ENCODE data around the gene ZNF74.
"Not testable (repeated sequence)": the region's sequence is repeated elsewhere in the genome, so short reads cannot be mapped to it uniquely, and the experiment has no call there.

ZNF74 gene

DNA sequence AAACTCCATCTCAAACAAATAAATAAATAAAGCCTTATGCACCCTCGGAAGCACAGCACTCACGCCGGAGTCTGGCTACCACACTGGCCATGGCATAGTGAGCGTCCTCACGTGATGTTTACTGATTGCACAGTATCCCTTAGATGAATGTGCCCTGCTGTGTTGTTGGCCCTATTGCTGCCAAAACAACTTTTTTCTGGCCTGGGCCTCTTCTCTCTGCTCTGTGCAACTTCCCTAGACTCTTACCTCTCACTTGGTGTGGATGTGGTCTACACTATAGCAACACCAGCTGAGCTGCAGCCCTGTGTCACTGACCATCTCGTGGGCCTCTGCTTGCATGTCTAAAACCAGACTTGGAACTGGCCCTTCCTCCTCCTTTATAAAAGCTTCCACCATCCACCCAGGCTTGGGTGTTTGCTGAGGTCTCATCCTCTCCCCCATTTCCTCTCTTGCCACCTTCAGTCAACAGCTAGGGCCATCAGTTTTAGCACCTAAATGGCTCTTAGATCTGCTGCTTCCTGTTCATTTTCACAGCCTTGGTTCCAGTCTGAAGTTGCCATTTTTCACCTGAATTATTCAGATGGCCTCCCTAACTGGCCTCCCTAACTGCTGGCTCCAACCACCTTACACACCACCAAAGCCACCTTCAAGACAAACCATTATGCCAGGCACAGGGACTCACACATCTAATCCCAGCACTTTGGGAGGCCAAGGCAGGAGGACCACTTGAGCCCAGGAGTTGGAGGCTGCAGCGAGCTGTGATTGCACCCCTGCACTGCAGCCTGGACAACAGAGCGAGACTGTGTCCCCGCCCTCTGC is 9.2 kb downstream of the ZNF74 start:
- Mint-ChIP-seq H3K4me1 (ENCODE audit: low read depth) (peaks cover 3% of the 10 kb centered on the region), H3K27ac (no peak overlapping the region), H3K9me3 (no peaks in the 10 kb centered on the region), H3K36me3 (ENCODE audit: low read depth) (peaks cover 33% of the 10 kb centered on the region), H3K27me3 (no peaks in the 10 kb centered on the region), H3K4me3 (no peak overlapping the region)

DNA sequence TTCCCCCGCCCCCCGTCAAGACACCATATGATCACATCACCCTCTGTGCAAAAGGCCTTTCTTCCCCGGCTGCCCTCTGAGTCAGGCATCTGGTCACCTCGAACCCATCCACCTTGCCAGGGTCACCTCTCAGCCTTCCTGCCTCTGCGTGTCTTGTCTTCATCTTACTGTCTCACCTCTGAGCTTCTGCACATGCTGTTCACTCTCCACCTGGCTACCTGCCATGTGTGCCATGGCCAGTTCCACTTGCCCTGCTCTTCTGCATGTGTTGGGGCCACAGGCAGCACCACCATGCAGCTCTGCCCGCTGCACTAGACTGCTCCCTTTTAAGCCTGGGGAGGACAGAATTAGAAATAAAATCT is 9.8 kb downstream of the ZNF74 start:
- H3K9me3 Mint-ChIP-seq = no peaks in the 10 kb centered on the region

DNA sequence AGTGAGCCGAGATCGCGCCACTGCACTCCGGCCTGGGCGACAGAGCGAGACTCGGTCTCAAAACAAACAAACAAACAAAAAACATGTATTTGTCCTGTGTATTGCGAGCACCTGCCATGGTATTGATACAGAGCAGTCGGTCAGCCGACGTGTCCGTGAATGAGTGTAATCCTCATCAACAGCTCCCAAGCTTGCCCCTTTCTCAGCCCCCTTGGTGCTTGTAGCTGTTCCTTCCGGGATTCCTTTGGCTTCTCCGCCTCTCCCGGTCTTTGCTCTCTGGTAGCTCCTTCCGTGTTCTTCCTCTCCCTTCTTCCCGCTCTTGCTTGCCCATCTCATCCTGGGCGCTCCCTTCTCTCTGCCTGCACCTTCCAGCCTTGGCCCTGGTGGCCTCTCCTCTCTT is 10.9 kb downstream of the ZNF74 start:
- Mint-ChIP-seq H3K27me3 (no peaks in the 10 kb centered on the region), H3K36me3 (ENCODE audit: low read depth) (peaks cover 30% of the 10 kb centered on the region)

More for the DNA sequence above, 9.8 kb downstream of the ZNF74 start:
- H3K36me3 Mint-ChIP-seq (ENCODE audit: low read depth) = peaks cover 33% of the 10 kb centered on the region
- H3K4me1 Mint-ChIP-seq (ENCODE audit: low read depth) = peaks cover 3% of the 10 kb centered on the region
- H3K27ac Mint-ChIP-seq = no peak overlapping the region
- no peak overlapping the region for H3K4me3 Mint-ChIP-seq
- H3K27me3 Mint-ChIP-seq = no peaks in the 10 kb centered on the region

DNA sequence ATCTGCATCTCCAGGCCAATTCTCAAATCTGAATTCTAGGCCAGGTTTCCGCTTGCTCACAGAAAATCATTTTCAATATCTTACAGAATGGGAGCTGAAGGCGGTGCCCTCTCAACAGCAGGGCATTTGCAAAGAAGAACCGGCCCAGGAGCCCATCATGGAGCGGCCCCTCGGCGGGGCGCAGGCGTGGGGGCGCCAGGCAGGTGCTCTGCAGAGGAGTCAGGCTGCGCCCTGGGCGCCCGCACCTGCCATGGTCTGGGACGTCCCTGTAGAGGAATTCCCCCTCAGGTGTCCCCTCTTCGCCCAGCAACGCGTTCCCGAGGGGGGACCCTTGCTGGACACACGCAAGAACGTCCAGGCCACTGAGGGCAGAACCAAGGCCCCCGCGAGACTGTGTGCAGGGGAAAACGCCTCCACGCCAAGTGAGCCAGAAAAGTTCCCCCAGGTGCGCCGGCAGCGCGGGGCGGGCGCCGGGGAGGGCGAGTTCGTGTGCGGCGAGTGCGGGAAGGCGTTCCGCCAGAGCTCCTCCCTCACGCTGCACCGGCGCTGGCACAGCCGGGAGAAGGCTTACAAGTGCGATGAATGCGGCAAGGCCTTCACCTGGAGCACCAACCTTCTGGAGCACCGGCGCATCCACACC is 11.5 kb downstream of the ZNF74 start:
- Mint-ChIP-seq H3K27ac (no peak overlapping the region), H3K27me3 (no peaks in the 10 kb centered on the region), H3K4me3 (no peak overlapping the region), H3K36me3 (ENCODE audit: low read depth) (peaks cover 30% of the 10 kb centered on the region), H3K9me3 (no peaks in the 10 kb centered on the region), H3K4me1 (ENCODE audit: low read depth) (peaks cover 3% of the 10 kb centered on the region)

More for the DNA sequence above, 10.9 kb downstream of the ZNF74 start:
- no peak overlapping the region for H3K4me3 Mint-ChIP-seq
- peaks cover 3% of the 10 kb centered on the region for H3K4me1 Mint-ChIP-seq (ENCODE audit: low read depth)
- H3K9me3 Mint-ChIP-seq = no peaks in the 10 kb centered on the region
- no peak overlapping the region for H3K27ac Mint-ChIP-seq

GRCh38 chr22:20405931-20406685 is 12.2 kb downstream of the ZNF74 start:
- Mint-ChIP-seq H3K36me3 (ENCODE audit: low read depth) (peaks cover 30% of the 10 kb centered on the region), H3K27me3 (no peaks in the 10 kb centered on the region), H3K9me3 (no peaks in the 10 kb centered on the region), H3K4me1 (ENCODE audit: low read depth) (peaks cover 3% of the 10 kb centered on the region), H3K27ac (no peak overlapping the region), H3K4me3 (no peak overlapping the region)

DNA sequence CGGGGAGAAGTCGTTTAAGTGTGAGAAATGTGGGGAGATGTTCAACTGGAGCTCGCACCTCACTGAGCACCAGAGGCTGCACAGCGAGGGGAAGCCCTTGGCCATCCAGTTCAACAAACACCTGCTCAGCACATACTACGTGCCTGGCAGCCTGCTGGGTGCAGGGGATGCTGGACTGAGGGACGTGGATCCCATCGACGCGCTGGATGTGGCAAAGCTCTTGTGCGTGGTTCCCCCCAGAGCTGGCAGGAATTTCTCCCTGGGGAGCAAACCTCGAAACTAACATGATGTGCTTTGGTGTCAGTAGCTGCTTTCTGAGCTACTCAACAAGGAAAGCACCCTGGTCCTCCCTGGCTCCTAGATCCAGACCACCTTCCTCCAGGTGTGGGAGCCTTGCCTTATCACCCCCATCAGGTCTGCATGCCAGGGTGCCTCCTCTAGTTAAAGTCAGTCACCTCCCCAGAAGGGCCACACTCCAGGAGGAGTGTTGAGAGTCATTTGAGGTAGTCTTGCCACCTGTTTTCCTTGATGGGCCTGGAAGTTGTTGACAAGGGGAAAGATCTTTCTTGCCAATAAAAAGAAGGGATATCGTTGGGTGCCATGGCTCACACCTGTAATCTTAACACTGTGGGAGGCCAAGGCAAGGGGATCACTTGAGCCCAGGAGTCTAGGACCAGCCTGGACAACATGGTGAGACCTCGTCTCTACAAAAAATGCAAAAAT is 12.9 kb downstream of the ZNF74 start:
- Mint-ChIP-seq H3K4me1 (ENCODE audit: low read depth) (peaks cover 3% of the 10 kb centered on the region), H3K27me3 (no peaks in the 10 kb centered on the region), H3K4me3 (no peak overlapping the region), H3K9me3 (no peaks in the 10 kb centered on the region), H3K27ac (no peak overlapping the region), H3K36me3 (ENCODE audit: low read depth) (peaks cover 30% of the 10 kb centered on the region)

DNA sequence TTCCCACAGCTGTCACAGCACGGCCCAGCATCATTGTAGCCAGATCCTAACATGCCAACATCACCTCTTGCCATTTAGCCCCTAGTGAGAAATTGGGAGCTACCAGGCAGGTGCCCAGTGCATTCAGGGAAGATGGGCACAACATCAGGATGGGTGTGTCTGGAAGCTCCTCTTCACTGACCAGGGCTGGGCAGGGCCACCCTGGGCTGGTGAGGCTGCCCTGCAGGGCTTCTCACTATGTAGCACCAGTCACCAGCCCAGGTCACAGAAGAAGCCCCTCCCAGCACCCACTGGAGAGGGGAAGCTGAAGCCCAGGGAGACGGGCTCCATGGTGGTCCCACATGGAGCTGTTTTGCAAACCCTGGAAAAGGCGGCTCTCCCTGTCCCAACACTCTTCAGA is 13.9 kb downstream of the ZNF74 start:
- H3K4me3 Mint-ChIP-seq = no peak overlapping the region
- H3K27me3 Mint-ChIP-seq = no peaks in the 10 kb centered on the region
- H3K4me1 Mint-ChIP-seq (ENCODE audit: low read depth) = peaks cover 3% of the 10 kb centered on the region
- no peaks in the 10 kb centered on the region for H3K9me3 Mint-ChIP-seq
- H3K36me3 Mint-ChIP-seq (ENCODE audit: low read depth) = peaks cover 30% of the 10 kb centered on the region
- H3K27ac Mint-ChIP-seq = no peak overlapping the region

DNA sequence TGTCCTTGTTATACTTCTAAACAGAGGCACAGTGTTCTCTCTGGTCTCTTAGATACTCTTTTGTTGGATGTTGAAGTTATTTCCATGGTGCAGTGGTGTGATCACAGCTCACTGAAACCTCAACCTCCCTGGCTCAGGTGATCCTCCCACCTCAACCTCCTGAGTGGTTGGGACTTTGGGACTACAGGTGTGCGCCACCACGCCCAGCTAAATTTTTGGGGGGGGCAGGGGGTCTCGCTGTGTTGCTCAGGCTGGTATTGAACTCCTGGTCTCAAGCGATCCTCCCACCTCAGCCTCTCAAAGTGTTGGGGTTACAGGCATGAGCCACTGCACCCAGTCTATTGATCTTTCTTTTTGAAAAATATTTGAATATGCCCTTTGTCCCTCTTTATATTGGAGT is 14.9 kb downstream of the ZNF74 start:
- H3K27me3 Mint-ChIP-seq = no peaks in the 10 kb centered on the region
- H3K9me3 Mint-ChIP-seq = no peaks in the 10 kb centered on the region
- H3K4me3 Mint-ChIP-seq = no peak overlapping the region
- H3K36me3 Mint-ChIP-seq (ENCODE audit: low read depth) = peaks cover 21% of the 10 kb centered on the region
- no peak overlapping the region for H3K27ac Mint-ChIP-seq
- peaks cover under 1% of the 10 kb centered on the region for H3K4me1 Mint-ChIP-seq (ENCODE audit: low read depth)

GRCh38 chr22:20409385-20409784 is 15.4 kb downstream of the ZNF74 start:
- not testable (repeated sequence) for H3K27ac Mint-ChIP-seq; H3K4me1 Mint-ChIP-seq (ENCODE audit: low read depth); H3K27me3 Mint-ChIP-seq; H3K9me3 Mint-ChIP-seq; H3K4me3 Mint-ChIP-seq
- peaks cover 19% of the 10 kb centered on the region for H3K36me3 Mint-ChIP-seq (ENCODE audit: low read depth)

GRCh38 chr22:20412474-20413216 is 18.7 kb downstream of the ZNF74 start:
- Mint-ChIP-seq H3K4me3 (no peak overlapping the region), H3K4me1 (ENCODE audit: low read depth) (no peaks in the 10 kb centered on the region), H3K27me3 (no peaks in the 10 kb centered on the region), H3K9me3 (no peaks in the 10 kb centered on the region), H3K36me3 (ENCODE audit: low read depth) (no peaks in the 10 kb centered on the region), H3K27ac (no peak overlapping the region)

- H3K27me3 Mint-ChIP-seq = no peaks in the 10 kb centered on the region
Measured at GRCh38 chr22:20413217-20414058, 19.5 kb downstream of the ZNF74 start.

DNA sequence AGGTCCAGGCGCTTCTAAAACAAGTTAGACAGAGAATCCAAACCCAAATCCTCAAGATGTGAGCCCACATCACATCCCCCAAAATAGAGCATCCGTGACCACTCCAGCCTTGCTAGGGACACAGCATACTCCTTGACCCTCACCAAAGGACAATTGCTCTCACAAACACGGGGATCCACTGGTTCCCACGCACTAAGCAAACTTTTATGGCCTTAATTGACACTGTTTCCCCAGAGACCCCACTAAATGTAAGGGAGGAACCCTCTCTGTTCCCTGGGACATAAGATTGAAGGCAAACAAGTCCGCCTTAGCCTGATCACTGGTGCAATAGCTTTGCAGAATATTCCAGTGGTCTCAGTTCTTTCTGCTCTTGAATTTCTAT is 20.1 kb downstream of the ZNF74 start:
- Mint-ChIP-seq H3K9me3 (no peaks in the 10 kb centered on the region), H3K36me3 (ENCODE audit: low read depth) (no peaks in the 10 kb centered on the region), H3K27me3 (no peaks in the 10 kb centered on the region), H3K4me3 (no peak overlapping the region), H3K4me1 (ENCODE audit: low read depth) (no peaks in the 10 kb centered on the region), H3K27ac (no peak overlapping the region)

More at GRCh38 chr22:20413217-20414058, 19.5 kb downstream of the ZNF74 start:
- Mint-ChIP-seq H3K9me3 (no peaks in the 10 kb centered on the region), H3K4me3 (no peak overlapping the region), H3K27ac (no peak overlapping the region), H3K36me3 (ENCODE audit: low read depth) (no peaks in the 10 kb centered on the region), H3K4me1 (ENCODE audit: low read depth) (no peaks in the 10 kb centered on the region)

GRCh38 chr22:20414450-20414849 is 20.5 kb downstream of the ZNF74 start:
- H3K9me3 Mint-ChIP-seq = no peaks in the 10 kb centered on the region

More at GRCh38 chr22:20414450-20414849, 20.5 kb downstream of the ZNF74 start:
- no peak overlapping the region for H3K4me3 Mint-ChIP-seq
- H3K27me3 Mint-ChIP-seq = no peaks in the 10 kb centered on the region
- H3K27ac Mint-ChIP-seq = no peak overlapping the region
- no peaks in the 10 kb centered on the region for H3K4me1 Mint-ChIP-seq (ENCODE audit: low read depth)
- no peaks in the 10 kb centered on the region for H3K36me3 Mint-ChIP-seq (ENCODE audit: low read depth)

All from stimulated activated naive CD8-positive, alpha-beta T cell treated with anti-CD3 and anti-CD28 coated beads, Interleukin-15, Interleukin-2, amounts not matched to agents 100 ng/mL and 50 ng/mL, for 24 hours (primary cell).